Caco-2 (cell line): ENCODE data around the gene ENOX1. TPM values are rescaled to one million over a fixed set of nuclear protein-coding genes. Genes with fewer than 3 reads are reported as not detected.

Source experiments
- BruUV-seq: library from RNA; stranded (reverse); fragments of 400-500 nt; replicated peaks from 2 replicates; lab custom pipeline; 2021; lab: Mats Ljungman, UMichigan
- CTCF ChIA-PET: fragments of 300-600 bp; sonication (Branson Sonifier 250); formaldehyde crosslinking; loops from one replicate; lab custom pipeline; 2022; ENCODE audit warnings: antibody characterized with exemption; lab: Charles Lee
- POLR2A ChIA-PET: fragments of 300-600 bp; sonication (Branson Sonifier 250); formaldehyde crosslinking; loops from one replicate; lab custom pipeline; 2022; ENCODE audit warnings: antibody characterized with exemption; lab: Charles Lee
- DNase-seq, 2 experiments: peaks; one replicate each; pipeline versions ENCODE4 v3.0.0 to v3.0.0-alpha.2; 2020 to 2022
- H3K27me3 ChIP-seq: replicated peaks from 2 replicates; pipeline ENCODE4 v1.6.0; 2011; ENCODE audit warnings: low read length; ENCODE audit not compliant: control insufficient read depth, insufficient read depth
- H3K36me3 ChIP-seq: 2 replicates; pipeline ENCODE4 v1.5.1; 2011; ENCODE audit warnings: low read length; ENCODE audit not compliant: control insufficient read depth, insufficient read depth
- H3K4me1 ChIP-seq: fragments of 250-450 bp; sonication (Bioruptor Pico); 2 replicates; pipeline ENCODE4 v1.5.1; 2020; ENCODE audit warnings: mild to moderate bottlenecking
- H3K4me3 ChIP-seq: 2 replicates; pipeline ENCODE4 v1.5.1; 2011; ENCODE audit warnings: low read depth, mild to moderate bottlenecking, control low read depth, low read length
- H3K9me3 ChIP-seq: fragments of 250-450 bp; sonication (Bioruptor Pico); 2 replicates; pipeline ENCODE4 v1.5.1; 2020; ENCODE audit warnings: mild to moderate bottlenecking, moderate library complexity
- H3K27ac Mint-ChIP-seq: one replicate; pipeline ENCODE4 v1.8.0; 2022; ENCODE audit warnings: mixed read lengths; ENCODE audit not compliant: unreplicated experiment
- H3K27me3 Mint-ChIP-seq: one replicate; pipeline ENCODE4 v1.8.0; 2022; ENCODE audit warnings: mixed read lengths; ENCODE audit not compliant: insufficient read depth, unreplicated experiment
- H3K36me3 Mint-ChIP-seq: one replicate; pipeline ENCODE4 v1.8.0; 2022; ENCODE audit warnings: mild to moderate bottlenecking, mixed read lengths; ENCODE audit not compliant: insufficient read depth, unreplicated experiment
- H3K4me1 Mint-ChIP-seq: one replicate; pipeline ENCODE4 v1.8.0; 2022; ENCODE audit warnings: low read depth, mixed read lengths; ENCODE audit not compliant: unreplicated experiment
- H3K4me3 Mint-ChIP-seq: one replicate; pipeline ENCODE4 v1.8.0; 2022; ENCODE audit warnings: mild to moderate bottlenecking, moderate library complexity, mixed read lengths; ENCODE audit not compliant: unreplicated experiment
- H3K9me3 Mint-ChIP-seq: one replicate; pipeline ENCODE4 v1.8.0; 2022; ENCODE audit warnings: mixed read lengths; ENCODE audit not compliant: unreplicated experiment
- CTCF ChIP-seq, 2 experiments: fragments of 200-600 bp in 1 of 2; IDR thresholded peaks; 1 replicate in 1 of 2; 2 replicates in 1 of 2; pipeline versions ENCODE4 v1.5.1 to v1.8.0; 2011 to 2022; ENCODE audit warnings: antibody characterized with exemption in 1 of 2, control low read depth in 1 of 2, inconsistent platforms in 1 of 2, low read depth in 1 of 2, low read length in 1 of 2, mild to moderate bottlenecking in 1 of 2, moderate library complexity in 1 of 2; ENCODE audit not compliant: insufficient read depth in 1 of 2, severe bottlenecking in 1 of 2, unreplicated experiment in 1 of 2
- intact Hi-C: fragments of 100-400 bp; cut with micrococcal nuclease; formaldehyde crosslinking; loops from one replicate; pipeline ENCODE4 v1.10.0; 2022; ENCODE audit not compliant: unreplicated experiment
- total RNA-seq: library from RNA; stranded (reverse); gene quantifications from 2 replicates; pipeline ENCODE4 v1.2.3, GENCODE V29; 2022

The ENOX1 gene
- total RNA-seq, 1 experiment from 2014 or later = 9.1 TPM

GRCh38 chr13:43374621-43375020, 412.2 kb downstream of the ENOX1 start:
- no peaks in the 10 kb centered on the region for H3K27me3 Mint-ChIP-seq
- H3K27ac Mint-ChIP-seq = no peak overlapping the region
- Histone ChIP-seq H3K9me3 (no peaks in the 10 kb centered on the region), H3K4me3 (no peak overlapping the region), H3K27me3 (no peaks in the 10 kb centered on the region), H3K36me3 (no peaks in the 10 kb centered on the region), H3K4me1 (no peaks in the 10 kb centered on the region)
- ChIA-PET POLR2A (no interaction called here), CTCF (no interaction called here)
- intact Hi-C loops = no loop called here
- no peak overlapping the region for H3K4me3 Mint-ChIP-seq
- peaks cover 13% of the 10 kb centered on the region for H3K9me3 Mint-ChIP-seq
- no TSS peak for BruUV-seq
- DNase-seq = no peak
- H3K4me1 Mint-ChIP-seq = no peaks in the 10 kb centered on the region
- TF ChIP-seq CTCF (IDR thresholded peaks at IDR 0.05; ENCODE audit: insufficient read depth in 1 of 2, low read depth in 1 of 2, low read length in 1 of 2, severe bottlenecking in 1 of 2, unreplicated experiment in 1 of 2) = no peak
- no peaks in the 10 kb centered on the region for H3K36me3 Mint-ChIP-seq

- ChIA-PET CTCF (no interaction called here), POLR2A (no interaction called here)
- no peak for TF ChIP-seq CTCF (IDR thresholded peaks at IDR 0.05; ENCODE audit: insufficient read depth in 1 of 2, low read depth in 1 of 2, low read length in 1 of 2, severe bottlenecking in 1 of 2, unreplicated experiment in 1 of 2)
- no peaks in the 10 kb centered on the region for H3K36me3 Mint-ChIP-seq
- H3K27ac Mint-ChIP-seq = no peak overlapping the region
- no peaks in the 10 kb centered on the region for H3K36me3 ChIP-seq
- peaks cover 3% of the 10 kb centered on the region for H3K4me1 ChIP-seq
- H3K4me1 Mint-ChIP-seq = no peaks in the 10 kb centered on the region
- H3K4me3 Mint-ChIP-seq = no peak overlapping the region
- no peaks in the 10 kb centered on the region for H3K27me3 ChIP-seq
- H3K9me3 ChIP-seq = no peaks in the 10 kb centered on the region
- H3K9me3 Mint-ChIP-seq = peaks cover under 1% of the 10 kb centered on the region
- H3K27me3 Mint-ChIP-seq = no peaks in the 10 kb centered on the region
- DNase-seq = no peak
- intact Hi-C loops = no loop called here
- no peak overlapping the region for H3K4me3 ChIP-seq
- BruUV-seq = no TSS peak
These were observed 413.4 kb downstream of the ENOX1 start for GRCh38 chr13:43373400-43373799.

GRCh38 chr13:43370842-43371241, 415.9 kb downstream of the ENOX1 start:
- Histone ChIP-seq H3K4me1 (peaks cover 16% of the 10 kb centered on the region), H3K4me3 (no peak overlapping the region), H3K9me3 (no peaks in the 10 kb centered on the region), H3K27me3 (no peaks in the 10 kb centered on the region), H3K36me3 (no peaks in the 10 kb centered on the region)
- ChIA-PET CTCF (no interaction called here), POLR2A (no interaction called here)
- H3K4me1 Mint-ChIP-seq = no peaks in the 10 kb centered on the region
- H3K27me3 Mint-ChIP-seq = no peaks in the 10 kb centered on the region
- no peak overlapping the region for H3K27ac Mint-ChIP-seq
- intact Hi-C loops = no loop called here
- no peaks in the 10 kb centered on the region for H3K9me3 Mint-ChIP-seq
- no TSS peak for BruUV-seq
- no peak for DNase-seq
- no peaks in the 10 kb centered on the region for H3K36me3 Mint-ChIP-seq
- H3K4me3 Mint-ChIP-seq = no peak overlapping the region
- TF ChIP-seq CTCF (IDR thresholded peaks at IDR 0.05; ENCODE audit: insufficient read depth in 1 of 2, low read depth in 1 of 2, low read length in 1 of 2, severe bottlenecking in 1 of 2, unreplicated experiment in 1 of 2) = no peak
